ENCODE results near the gene FKBP6. TPM values are rescaled to one million over a fixed set of nuclear protein-coding genes. Genes with fewer than 3 reads are reported as not detected.

Gene FKBP6
- total and polyA plus RNA-seq, 9 of the 15 experiments (the other 6 are each of a cell fraction or from before 2014, with no cell fraction given): not detected

DNA sequence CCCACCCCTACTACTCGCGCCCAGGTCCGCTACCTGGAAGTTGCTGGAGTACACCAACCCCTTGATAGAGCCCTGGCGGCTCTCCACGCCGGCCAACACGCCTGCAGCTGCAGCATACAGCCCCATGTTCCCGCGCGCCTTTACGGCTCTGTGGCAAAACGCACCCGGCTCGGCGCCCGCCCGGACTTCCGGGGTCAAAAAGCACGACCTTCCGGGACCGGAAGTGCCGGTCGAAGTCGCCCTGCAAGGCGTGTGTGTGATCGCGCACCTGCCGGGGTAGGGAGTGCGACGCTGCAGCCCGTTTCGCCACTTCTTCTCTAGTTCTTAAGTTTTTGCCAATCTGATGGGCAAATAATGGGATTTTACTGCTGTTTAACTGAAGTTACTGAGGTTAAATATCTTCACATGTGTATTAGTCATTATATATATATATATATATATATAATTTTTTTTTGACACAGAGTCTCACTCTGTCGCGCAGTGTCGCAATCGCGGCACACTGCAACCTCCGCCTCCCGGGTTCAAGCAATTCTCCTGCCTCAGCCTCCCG, 19.2 kb upstream of the FKBP6 start, which contains the start of gene NSUN5 (continued):
- TF ChIP-seq, protein P1, sequence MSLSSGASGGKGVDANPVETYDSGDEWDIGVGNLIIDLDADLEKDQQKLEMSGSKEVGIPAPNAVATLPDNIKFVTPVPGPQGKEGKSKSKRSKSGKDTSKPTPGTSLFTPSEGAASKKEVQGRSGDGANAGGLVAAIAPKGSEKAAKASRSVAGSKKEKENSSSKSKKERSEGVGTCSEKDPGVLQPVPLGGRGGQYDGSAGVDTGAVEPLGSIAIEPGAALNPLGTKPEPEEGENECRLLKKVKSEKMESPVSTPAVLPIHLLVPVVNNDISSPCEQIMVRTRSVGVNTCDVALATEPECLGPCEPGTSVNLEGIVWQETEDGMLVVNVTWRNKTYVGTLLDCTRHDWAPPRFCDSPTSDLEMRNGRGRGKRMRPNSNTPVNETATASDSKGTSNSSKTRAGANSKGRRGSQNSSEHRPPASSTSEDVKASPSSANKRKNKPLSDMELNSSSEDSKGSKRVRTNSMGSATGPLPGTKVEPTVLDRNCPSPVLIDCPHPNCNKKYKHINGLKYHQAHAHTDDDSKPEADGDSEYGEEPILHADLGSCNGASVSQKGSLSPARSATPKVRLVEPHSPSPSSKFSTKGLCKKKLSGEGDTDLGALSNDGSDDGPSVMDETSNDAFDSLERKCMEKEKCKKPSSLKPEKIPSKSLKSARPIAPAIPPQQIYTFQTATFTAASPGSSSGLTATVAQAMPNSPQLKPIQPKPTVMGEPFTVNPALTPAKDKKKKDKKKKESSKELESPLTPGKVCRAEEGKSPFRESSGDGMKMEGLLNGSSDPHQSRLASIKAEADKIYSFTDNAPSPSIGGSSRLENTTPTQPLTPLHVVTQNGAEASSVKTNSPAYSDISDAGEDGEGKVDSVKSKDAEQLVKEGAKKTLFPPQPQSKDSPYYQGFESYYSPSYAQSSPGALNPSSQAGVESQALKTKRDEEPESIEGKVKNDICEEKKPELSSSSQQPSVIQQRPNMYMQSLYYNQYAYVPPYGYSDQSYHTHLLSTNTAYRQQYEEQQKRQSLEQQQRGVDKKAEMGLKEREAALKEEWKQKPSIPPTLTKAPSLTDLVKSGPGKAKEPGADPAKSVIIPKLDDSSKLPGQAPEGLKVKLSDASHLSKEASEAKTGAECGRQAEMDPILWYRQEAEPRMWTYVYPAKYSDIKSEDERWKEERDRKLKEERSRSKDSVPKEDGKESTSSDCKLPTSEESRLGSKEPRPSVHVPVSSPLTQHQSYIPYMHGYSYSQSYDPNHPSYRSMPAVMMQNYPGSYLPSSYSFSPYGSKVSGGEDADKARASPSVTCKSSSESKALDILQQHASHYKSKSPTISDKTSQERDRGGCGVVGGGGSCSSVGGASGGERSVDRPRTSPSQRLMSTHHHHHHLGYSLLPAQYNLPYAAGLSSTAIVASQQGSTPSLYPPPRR (CRISPR knock-in tag; IDR thresholded peaks at IDR 0.05; ENCODE audit: borderline replicate concordance): no peak
- no peak for TF ChIP-seq ZNF347 (CRISPR knock-in tag; IDR thresholded peaks at IDR 0.05; ENCODE audit: low read depth)
- no peak for TF ChIP-seq MCM2 (IDR thresholded peaks at IDR 0.05; ENCODE audit: low read depth)
- no peak for TF ChIP-seq ADNP (tag; IDR thresholded peaks at IDR 0.05)
- no peak for TF ChIP-seq FOXK1 (CRISPR knock-in tag; IDR thresholded peaks at IDR 0.05; ENCODE audit: borderline replicate concordance)
- TF ChIP-seq, protein P2, sequence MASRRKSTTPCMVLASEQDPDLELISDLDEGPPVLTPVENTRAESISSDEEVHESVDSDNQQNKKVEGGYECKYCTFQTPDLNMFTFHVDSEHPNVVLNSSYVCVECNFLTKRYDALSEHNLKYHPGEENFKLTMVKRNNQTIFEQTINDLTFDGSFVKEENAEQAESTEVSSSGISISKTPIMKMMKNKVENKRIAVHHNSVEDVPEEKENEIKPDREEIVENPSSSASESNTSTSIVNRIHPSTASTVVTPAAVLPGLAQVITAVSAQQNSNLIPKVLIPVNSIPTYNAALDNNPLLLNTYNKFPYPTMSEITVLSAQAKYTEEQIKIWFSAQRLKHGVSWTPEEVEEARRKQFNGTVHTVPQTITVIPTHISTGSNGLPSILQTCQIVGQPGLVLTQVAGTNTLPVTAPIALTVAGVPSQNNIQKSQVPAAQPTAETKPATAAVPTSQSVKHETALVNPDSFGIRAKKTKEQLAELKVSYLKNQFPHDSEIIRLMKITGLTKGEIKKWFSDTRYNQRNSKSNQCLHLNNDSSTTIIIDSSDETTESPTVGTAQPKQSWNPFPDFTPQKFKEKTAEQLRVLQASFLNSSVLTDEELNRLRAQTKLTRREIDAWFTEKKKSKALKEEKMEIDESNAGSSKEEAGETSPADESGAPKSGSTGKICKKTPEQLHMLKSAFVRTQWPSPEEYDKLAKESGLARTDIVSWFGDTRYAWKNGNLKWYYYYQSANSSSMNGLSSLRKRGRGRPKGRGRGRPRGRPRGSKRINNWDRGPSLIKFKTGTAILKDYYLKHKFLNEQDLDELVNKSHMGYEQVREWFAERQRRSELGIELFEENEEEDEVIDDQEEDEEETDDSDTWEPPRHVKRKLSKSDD (conservative IDR thresholded peaks at IDR 0.05; ENCODE audit: low read length): no peak
- TF ChIP-seq NR2C1 (IDR thresholded peaks at IDR 0.05): peak; percentile 95
- TF ChIP-seq NR2C1 (tag; IDR thresholded peaks at IDR 0.05): peak; percentile 97
- TF ChIP-seq SAFB2 (IDR thresholded peaks at IDR 0.05; ENCODE audit: borderline replicate concordance, low read depth, low read length, severe bottlenecking): no peak
- TF ChIP-seq, protein P3, sequence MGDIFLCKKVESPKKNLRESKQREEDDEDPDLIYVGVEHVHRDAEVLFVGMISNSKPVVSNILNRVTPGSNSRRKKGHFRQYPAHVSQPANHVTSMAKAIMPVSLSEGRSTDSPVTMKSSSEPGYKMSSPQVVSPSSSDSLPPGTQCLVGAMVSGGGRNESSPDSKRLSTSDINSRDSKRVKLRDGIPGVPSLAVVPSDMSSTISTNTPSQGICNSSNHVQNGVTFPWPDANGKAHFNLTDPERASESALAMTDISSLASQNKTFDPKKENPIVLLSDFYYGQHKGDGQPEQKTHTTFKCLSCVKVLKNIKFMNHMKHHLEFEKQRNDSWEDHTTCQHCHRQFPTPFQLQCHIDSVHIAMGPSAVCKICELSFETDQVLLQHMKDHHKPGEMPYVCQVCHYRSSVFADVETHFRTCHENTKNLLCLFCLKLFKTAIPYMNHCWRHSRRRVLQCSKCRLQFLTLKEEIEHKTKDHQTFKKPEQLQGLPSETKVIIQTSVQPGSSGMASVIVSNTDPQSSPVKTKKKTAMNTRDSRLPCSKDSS (IDR thresholded peaks at IDR 0.05; ENCODE audit: low read depth, partially characterized antibody): no peak
